ENCODE measurements around the gene COBL. TPM values are rescaled to one million over a fixed set of nuclear protein-coding genes. Genes with fewer than 3 reads are reported as not detected.

COBL gene
- total RNA-seq, 1 donor from 2014 or later, result 6.3 TPM

GRCh38 chr7:51124321-51124720, 192.3 kb downstream of the COBL start:
- no peak for DNase-seq (ENCODE audit: low spot score)
- Histone ChIP-seq H3K4me1 (peaks cover 12% of the 10 kb centered on the region), H3K9me3 (ENCODE audit: low read depth) (no peaks in the 10 kb centered on the region), H3K4me2 (no peak overlapping the region), H3F3A (ENCODE audit: low read depth) (peaks cover 7% of the 10 kb centered on the region), H3K4me3 (no peak overlapping the region), H2AFZ (replicated peaks) (no peak overlapping the region), H3K9ac (no peak overlapping the region), H3K79me2 (ENCODE audit: low read depth) (no peaks in the 10 kb centered on the region), H4K20me1 (ENCODE audit: low read depth) (no peaks in the 10 kb centered on the region), H3K27ac (no peak overlapping the region), H3K36me3 (no peaks in the 10 kb centered on the region), H3K27me3 (no peaks in the 10 kb centered on the region)
- Mint-ChIP-seq H3K27ac (no peak overlapping the region), H3K4me1 (peaks cover 15% of the 10 kb centered on the region), H3K4me3 (no peak overlapping the region), H3K27me3 (ENCODE audit: insufficient read depth, low read depth) (no peaks in the 10 kb centered on the region), H3K9me3 (no peaks in the 10 kb centered on the region), H3K36me3 (no peaks in the 10 kb centered on the region)
- TF ChIP-seq EZH2 (IDR thresholded peaks at IDR 0.05), result no peak
- no peak for TF ChIP-seq CTCF (IDR thresholded peaks at IDR 0.05)
- TF ChIP-seq EZH2phosphoT487 (IDR thresholded peaks at IDR 0.05), result no peak

GRCh38 chr7:51123322-51124019, 193.1 kb downstream of the COBL start:
- Histone ChIP-seq H3F3A (ENCODE audit: low read depth) (peaks cover 7% of the 10 kb centered on the region), H3K27ac (no peak overlapping the region), H3K4me1 (peaks cover 11% of the 10 kb centered on the region), H3K36me3 (no peaks in the 10 kb centered on the region), H3K9me3 (ENCODE audit: low read depth) (no peaks in the 10 kb centered on the region), H3K27me3 (no peaks in the 10 kb centered on the region), H3K79me2 (ENCODE audit: low read depth) (no peaks in the 10 kb centered on the region), H2AFZ (replicated peaks) (no peak overlapping the region), H3K4me2 (no peak overlapping the region), H3K9ac (no peak overlapping the region), H4K20me1 (ENCODE audit: low read depth) (no peaks in the 10 kb centered on the region), H3K4me3 (no peak overlapping the region)
- Mint-ChIP-seq H3K4me3 (no peak overlapping the region), H3K27me3 (ENCODE audit: insufficient read depth, low read depth) (no peaks in the 10 kb centered on the region), H3K27ac (no peak overlapping the region), H3K4me1 (peaks cover 9% of the 10 kb centered on the region), H3K36me3 (no peaks in the 10 kb centered on the region), H3K9me3 (no peaks in the 10 kb centered on the region)
- DNase-seq (ENCODE audit: low spot score), result no peak
- no peak for TF ChIP-seq CTCF (IDR thresholded peaks at IDR 0.05)
- no peak for TF ChIP-seq EZH2phosphoT487 (IDR thresholded peaks at IDR 0.05)
- TF ChIP-seq EZH2 (IDR thresholded peaks at IDR 0.05), result no peak

GRCh38 chr7:51121931-51122425, 194.6 kb downstream of the COBL start:
- no peak for TF ChIP-seq CTCF (IDR thresholded peaks at IDR 0.05)
- no peak for TF ChIP-seq EZH2phosphoT487 (IDR thresholded peaks at IDR 0.05)
- TF ChIP-seq EZH2 (IDR thresholded peaks at IDR 0.05), result no peak
- Histone ChIP-seq H3K9me3 (ENCODE audit: low read depth) (no peaks in the 10 kb centered on the region), H4K20me1 (ENCODE audit: low read depth) (no peaks in the 10 kb centered on the region), H3K4me3 (no peak overlapping the region), H3F3A (ENCODE audit: low read depth) (peaks cover 7% of the 10 kb centered on the region), H3K4me2 (peak overlapping the region; percentile 39), H3K4me1 (peaks cover 11% of the 10 kb centered on the region), H3K27me3 (no peaks in the 10 kb centered on the region), H3K27ac (peak overlapping the region; percentile 10), H2AFZ (replicated peaks) (peak overlapping the region; percentile 77), H3K9ac (no peak overlapping the region), H3K36me3 (no peaks in the 10 kb centered on the region), H3K79me2 (ENCODE audit: low read depth) (no peaks in the 10 kb centered on the region)
- Mint-ChIP-seq H3K4me1 (peaks cover 9% of the 10 kb centered on the region), H3K4me3 (no peak overlapping the region), H3K27ac (no peak overlapping the region), H3K9me3 (no peaks in the 10 kb centered on the region), H3K36me3 (no peaks in the 10 kb centered on the region), H3K27me3 (ENCODE audit: insufficient read depth, low read depth) (no peaks in the 10 kb centered on the region)
- peak; percentile 72 for DNase-seq (ENCODE audit: low spot score)
